NOMO-1 (cell line): Measurements from ENCODE around the gene IGF1R.

Experiments
- DNase-seq, 2 experiments: peaks; one replicate each; lab custom pipeline; 2025; ENCODE audit not compliant: unreplicated experiment in 2 of 2; lab: John Stamatoyannopoulos, UW

The IGF1R gene

DNA sequence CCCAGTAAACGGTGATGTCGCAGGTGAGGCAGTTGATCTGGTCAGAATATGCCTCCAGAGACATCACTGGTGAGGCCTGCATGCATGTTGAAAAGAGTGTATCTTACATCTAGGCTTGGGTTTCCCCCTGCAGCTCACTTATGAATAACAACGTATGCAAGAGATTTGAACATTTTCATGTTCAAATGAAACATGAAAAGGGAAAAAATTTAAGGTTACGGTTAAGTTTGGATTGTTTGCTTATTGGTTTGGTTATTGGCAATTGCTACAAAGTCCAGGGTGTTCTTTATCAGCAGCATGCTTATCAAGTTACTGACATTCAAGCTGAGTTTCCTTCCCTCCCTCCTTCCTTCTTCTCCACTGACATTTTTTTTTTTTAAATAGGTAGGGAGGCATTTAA is 123.2 kb downstream of the IGF1R start:
- DNase-seq: no peak

DNA sequence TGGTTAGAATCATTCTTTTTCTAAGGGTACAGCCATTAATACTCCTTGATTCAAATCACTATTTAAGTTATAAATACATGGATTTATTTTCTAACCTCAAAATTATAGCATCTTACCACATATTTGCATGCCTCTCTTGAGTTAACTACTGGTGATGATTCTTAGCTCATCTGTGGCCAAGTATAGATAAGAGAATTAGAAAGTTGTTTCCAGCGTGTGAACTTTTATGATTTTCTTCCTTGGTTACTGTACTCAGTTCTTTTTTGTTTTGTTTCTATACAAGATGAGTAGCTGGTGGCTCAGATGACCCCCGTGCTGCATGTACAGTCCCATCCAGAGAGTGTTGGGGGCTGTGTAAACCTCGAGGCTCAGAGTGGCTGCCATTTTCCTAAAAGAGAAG is 124.6 kb downstream of the IGF1R start:
- no peak for DNase-seq

GRCh38 chr15:98773616-98774015 is 125.3 kb downstream of the IGF1R start:
- DNase-seq: no peak

- DNase-seq: no peak
Measured at GRCh38 chr15:98774756-98775497, 126.6 kb downstream of the IGF1R start.

DNA sequence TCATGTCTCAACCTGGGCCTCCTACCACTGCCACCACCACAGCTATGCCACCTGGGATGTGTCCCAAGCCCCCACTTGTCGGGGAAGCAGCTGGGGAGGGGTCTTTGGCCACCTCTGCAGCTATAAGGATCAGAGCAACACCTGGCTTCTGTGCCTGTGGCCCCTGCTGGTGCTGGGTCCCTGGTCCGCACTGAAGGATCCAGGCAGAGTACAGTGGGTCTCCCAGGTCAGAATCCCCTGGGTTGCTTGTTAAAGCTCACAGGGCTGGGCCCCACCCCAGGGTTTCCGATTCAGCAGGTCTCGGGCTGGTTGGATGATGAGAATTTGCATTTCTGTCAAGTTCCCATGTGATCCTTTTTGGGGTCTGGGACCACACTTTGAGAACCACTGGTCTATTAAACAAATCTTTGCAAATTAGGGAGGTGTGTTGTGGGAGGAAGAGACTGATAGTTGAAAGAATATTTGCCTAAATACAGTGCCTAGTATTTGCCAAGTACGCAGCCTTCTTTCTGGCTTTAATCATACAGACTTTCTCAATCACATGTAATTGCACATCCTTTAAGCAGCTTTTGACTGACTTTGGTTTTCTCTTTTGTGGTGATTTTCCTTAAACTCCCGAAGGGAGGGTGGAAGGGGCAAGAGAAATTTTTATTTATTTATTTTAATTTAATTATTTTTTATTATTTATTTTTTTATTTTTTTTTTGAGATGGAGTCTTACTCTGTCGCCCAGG is 127.3 kb downstream of the IGF1R start:
- DNase-seq: no peak

DNA sequence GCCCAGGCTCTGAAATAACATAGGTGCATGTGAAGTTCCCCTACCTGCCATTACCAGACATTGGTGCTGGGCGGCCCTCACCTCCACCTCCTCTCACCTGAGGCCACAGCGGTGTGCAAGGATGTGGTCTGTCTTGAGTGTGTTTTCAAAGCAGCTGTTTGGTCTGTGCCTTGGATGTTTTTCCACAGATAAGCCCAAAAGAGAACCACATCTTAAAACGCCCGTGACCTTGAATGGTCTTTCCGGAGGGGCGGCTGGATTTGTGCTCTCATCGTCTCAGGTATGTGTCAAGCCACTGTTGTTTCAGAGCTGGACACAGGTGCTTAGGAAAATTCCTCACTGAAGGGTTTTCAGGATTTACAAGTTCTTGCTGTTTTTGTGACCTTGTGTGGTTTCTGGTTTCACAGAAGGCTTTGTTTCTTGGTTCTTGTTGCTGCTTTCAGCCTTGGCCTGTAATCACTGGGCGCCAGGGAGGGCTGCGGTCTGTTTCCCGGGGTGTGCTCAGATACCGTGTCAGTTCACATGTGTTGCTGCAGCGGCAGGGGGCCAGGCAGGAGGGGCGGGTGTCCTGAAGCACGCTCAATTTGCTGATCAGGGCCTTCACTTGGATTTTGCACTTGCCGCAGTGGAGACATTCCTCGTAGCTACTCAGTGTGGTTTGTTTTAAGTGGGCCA is 128.4 kb downstream of the IGF1R start:
- no peak for DNase-seq

DNA sequence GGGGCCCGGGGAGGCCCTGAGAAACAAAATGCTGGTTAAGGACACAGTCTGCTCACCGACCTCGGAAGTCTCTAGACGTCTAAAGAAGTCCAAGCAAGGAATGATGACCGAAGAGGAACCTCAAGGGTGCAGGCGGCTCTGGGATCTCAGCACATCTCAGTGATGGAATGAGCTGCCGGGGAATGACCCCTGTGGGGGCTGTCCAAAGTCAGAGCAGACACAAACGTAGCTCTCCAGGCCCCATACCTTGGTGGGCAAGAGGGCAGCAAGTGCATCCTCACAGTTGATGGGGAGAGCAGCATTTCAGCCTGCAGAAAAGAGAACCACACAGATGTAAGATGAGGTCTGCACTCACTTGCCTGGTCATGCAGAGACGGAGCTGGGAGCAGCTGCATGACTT is 129.1 kb downstream of the IGF1R start:
- DNase-seq: no peak

DNA sequence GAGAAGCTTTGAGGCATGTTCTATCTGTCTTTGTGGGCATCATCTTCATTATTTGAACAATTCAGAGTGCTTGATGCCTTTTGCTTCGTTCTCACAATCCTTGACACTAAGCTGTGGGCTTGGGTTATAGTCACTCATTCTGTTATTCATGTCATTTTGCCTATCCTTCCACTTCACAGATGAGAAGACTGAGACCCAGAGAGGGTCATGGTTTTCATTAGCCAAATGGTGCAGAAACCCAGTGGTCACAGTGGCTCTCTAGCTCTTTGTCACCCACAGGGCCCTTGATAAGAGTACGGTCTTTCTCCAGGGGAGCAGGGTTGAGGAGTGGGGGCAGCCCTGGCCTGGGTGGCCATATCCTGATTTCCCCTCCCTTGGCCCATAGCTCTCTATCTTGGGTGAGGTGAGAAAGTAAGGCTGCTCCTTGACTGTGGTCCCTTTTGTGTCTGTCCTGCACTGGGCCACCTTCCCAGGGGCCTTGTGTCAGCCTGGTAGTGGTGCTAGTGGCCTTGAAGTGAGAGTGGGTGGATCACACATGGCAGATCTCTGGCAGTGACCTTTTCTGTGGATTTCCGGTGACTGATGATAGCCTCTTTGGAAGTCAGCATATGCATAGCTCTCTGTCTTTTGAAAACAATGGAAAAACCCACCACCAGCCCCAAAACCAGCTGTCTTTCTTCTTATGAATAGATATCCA is 130.1 kb downstream of the IGF1R start:
- DNase-seq: no peak

DNA sequence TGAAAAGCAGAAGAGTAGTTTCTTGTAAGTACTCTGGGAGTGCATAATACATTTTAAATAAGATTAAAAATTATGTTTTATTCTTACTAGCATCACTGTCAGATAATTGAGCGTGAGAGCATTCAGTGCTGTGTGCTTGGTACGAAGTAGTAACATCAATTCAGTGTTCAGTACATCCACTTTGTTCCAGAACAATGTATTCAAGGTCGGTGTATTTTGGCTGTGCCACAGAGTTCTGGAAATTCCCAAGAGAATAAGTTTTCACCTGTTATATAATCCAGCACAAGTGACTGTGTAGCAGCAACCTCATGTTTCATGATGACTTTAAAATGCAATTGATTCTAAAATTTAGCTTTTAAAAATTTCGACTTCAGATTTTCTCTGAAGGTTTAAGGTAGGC is 130.6 kb downstream of the IGF1R start:
- DNase-seq: no peak

DNA sequence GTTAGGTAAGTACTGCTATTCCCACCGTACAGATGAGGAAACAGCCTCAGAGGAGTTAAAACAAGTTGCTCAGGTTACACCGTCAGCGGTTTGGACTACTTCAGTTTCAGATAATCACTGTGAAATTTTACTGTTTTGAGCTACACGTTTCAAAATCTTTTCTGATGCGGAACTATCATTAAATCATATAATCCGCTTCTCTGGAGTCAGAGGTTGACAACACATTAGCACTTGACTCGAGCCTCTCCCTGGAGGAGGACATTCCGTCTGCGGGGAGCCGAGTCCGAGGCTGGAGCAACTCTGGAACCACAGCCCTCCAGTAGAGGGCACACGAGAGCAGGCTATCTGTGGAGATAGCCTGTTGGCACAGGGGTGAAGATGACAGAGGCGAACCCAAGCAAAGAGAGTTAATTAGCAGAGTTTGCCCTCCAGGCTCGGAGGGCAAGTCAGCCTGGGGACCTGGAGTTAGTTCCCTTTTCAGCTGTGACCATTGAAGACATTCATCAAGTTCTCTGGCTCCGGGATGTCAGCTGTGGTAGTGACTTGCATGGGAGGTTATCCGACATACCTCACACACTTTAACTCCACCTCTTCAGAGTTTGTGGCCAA is 131.2 kb downstream of the IGF1R start:
- DNase-seq: peak; percentile 91 to 98

GRCh38 chr15:98781838-98782237 is 133.5 kb downstream of the IGF1R start:
- no peak for DNase-seq

DNA sequence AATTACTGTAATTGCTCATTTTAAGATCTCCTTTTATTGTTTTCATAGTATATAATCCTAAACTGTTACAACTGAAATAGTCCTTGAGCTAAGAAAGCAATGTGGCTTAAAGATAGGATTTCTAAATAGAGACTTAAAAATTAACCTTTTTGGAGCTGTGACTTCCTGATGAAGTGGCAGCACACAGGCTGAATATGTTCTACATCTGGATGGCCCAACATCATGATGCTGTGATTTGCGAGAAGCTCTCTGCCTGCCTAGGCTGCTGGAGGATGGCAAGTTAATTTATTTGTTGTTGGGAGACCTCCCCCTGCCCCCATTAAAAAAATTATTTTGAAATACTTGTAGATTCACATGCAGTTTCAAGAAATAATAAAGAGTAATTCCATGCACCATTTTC is 134.5 kb downstream of the IGF1R start:
- no peak for DNase-seq

GRCh38 chr15:98785431-98785806 is 137.1 kb downstream of the IGF1R start:
- DNase-seq: no peak

DNA sequence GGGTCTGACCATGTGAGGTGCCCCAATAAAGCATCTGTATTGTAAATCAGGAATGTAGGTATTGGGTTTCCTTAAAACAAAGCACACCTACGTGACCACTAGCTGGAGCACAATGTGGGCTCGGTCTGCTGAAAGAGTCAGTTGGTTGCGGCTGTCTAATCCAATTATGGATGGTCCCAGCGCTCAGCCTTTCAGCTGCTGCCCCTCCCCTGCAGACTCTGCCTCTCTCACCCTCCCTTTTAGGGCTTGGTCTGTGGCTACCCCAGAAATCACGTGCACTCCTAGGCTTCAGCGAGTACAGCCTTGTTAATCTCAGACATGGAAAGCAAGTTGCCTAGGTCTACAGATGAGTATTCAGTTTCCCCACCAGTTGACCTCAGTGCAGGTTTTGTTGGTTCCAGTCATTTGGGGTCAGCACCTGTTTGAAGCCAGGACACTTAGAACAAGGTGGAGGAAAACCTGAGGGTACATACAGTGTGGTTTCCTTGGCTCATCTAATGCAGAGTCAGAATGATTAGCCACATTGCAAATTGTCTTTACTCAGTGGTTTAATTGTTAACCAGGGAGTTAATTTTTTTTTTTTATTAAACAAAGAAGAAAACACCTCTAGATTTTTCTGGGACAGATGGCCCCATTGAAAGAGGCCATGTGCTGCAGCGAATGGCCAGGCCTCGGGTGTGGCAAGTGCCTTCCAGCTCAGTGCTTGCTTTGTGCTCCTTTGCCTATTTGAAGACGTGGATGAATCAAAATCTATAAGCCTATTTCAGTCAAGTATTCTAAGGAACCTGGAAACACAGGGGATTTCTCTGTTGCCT is 137.7 kb downstream of the IGF1R start:
- DNase-seq: no peak

- no peak for DNase-seq
Measured at GRCh38 chr15:98786717-98787116, 138.4 kb downstream of the IGF1R start.

GRCh38 chr15:98787194-98787593 is 138.9 kb downstream of the IGF1R start:
- DNase-seq: no peak

- DNase-seq: peak; percentile 61 to 78
Measured at GRCh38 chr15:98787936-98788757, 139.8 kb downstream of the IGF1R start.

- no peak for DNase-seq
Measured at GRCh38 chr15:98789020-98789419, 140.7 kb downstream of the IGF1R start.

- no peak for DNase-seq
Measured at GRCh38 chr15:98790270-98790669, 141.9 kb downstream of the IGF1R start.
